H1 (cell line): Measurements from ENCODE around the gene FADS6.

Source experiments
- CREB1 ChIP-seq: IDR thresholded peaks from 2 replicates; pipeline ENCODE4 v1.6.1; 2012; ENCODE audit warnings: inconsistent platforms
- EP300 ChIP-seq, 2 experiments: IDR thresholded peaks; 1 replicate in 1 of 2; 2 replicates in 1 of 2; pipeline ENCODE4 v1.6.1; 2011 to 2012; ENCODE audit warnings: low read depth in 2 of 2, low read length in 2 of 2, mild to moderate bottlenecking in 2 of 2, borderline replicate concordance in 1 of 2, inconsistent platforms in 1 of 2, moderate library complexity in 1 of 2
- JUND ChIP-seq: IDR thresholded peaks from 2 replicates; pipeline ENCODE4 v1.6.1; 2011; ENCODE audit warnings: mild to moderate bottlenecking, improper control_type of control experiment, low read length
- KDM5A ChIP-seq: fragments of 200-600 bp; IDR thresholded peaks from 2 replicates; pipeline ENCODE4 v1.7.1; 2012; ENCODE audit warnings: mild to moderate bottlenecking, low read length, inconsistent platforms, mixed read lengths
- POLR2AphosphoS5 ChIP-seq: IDR thresholded peaks from 2 replicates; pipeline ENCODE4 v1.6.1; 2011; ENCODE audit warnings: low read depth, low read length
- SP2 ChIP-seq: IDR thresholded peaks from 2 replicates; pipeline ENCODE4 v1.6.1; 2012; ENCODE audit warnings: mild to moderate bottlenecking, low read length, inconsistent platforms
- SUZ12 ChIP-seq: fragments of 200-600 bp; sonication (generic); IDR thresholded peaks from 2 replicates; pipeline ENCODE4 v1.6.1; 2012; ENCODE audit warnings: mild to moderate bottlenecking, inconsistent platforms, low read length, moderate library complexity, mixed read lengths
- TF ChIP-seq, protein P1 (sequence below), 3 experiments: IDR thresholded peaks; 1 replicate in 2 of 3; 2 replicates in 1 of 3; pipeline versions ENCODE4 v1.5.1 to v1.6.1; 2011; ENCODE audit warnings: low read length in 3 of 3, mild to moderate bottlenecking in 3 of 3, inconsistent platforms in 2 of 3, low read depth in 1 of 3, moderate library complexity in 1 of 3; ENCODE audit not compliant: insufficient read depth in 1 of 3; ENCODE audit errors: control extremely low read depth in 1 of 3

- TF ChIP-seq POLR2AphosphoS5 (no peak), EP300 (IDR thresholded peaks at IDR 0.05; ENCODE audit: borderline replicate concordance in 1 of 2, low read depth in 2 of 2, low read length in 2 of 2) (no peak), JUND (no peak), SUZ12 (no peak), CREB1 (no peak), SP2 (no peak), KDM5A (no peak)
- TF ChIP-seq, protein P1, sequence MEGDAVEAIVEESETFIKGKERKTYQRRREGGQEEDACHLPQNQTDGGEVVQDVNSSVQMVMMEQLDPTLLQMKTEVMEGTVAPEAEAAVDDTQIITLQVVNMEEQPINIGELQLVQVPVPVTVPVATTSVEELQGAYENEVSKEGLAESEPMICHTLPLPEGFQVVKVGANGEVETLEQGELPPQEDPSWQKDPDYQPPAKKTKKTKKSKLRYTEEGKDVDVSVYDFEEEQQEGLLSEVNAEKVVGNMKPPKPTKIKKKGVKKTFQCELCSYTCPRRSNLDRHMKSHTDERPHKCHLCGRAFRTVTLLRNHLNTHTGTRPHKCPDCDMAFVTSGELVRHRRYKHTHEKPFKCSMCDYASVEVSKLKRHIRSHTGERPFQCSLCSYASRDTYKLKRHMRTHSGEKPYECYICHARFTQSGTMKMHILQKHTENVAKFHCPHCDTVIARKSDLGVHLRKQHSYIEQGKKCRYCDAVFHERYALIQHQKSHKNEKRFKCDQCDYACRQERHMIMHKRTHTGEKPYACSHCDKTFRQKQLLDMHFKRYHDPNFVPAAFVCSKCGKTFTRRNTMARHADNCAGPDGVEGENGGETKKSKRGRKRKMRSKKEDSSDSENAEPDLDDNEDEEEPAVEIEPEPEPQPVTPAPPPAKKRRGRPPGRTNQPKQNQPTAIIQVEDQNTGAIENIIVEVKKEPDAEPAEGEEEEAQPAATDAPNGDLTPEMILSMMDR (IDR thresholded peaks at IDR 0.05; ENCODE audit: control extremely low read depth in 1 of 3, insufficient read depth in 1 of 3, low read depth in 1 of 3, low read length in 3 of 3): no peak
Observed at GRCh38 chr17:74881073-74881472, 12.4 kb downstream of the FADS6 start.
